ENCODE data around the gene CFDP1. TPM values are rescaled to one million over a fixed set of nuclear protein-coding genes. Genes with fewer than 3 reads are reported as not detected.

Gene CFDP1
- total and polyA plus RNA-seq, 2 donors (not counting 3 experiments of a cell fraction or from before 2014, with no cell fraction given): 17.8 to 53.8 TPM

- H3K4me1 ChIP-seq (ENCODE audit: control insufficient read depth, extremely low read depth, insufficient read depth, low read length): peaks cover 38% of the 10 kb centered on the region
- no peak overlapping the region for H3K4me2 ChIP-seq (ENCODE audit: insufficient read depth, low read length)
- H3K4me3 ChIP-seq (replicated peaks in 1 of 3; ENCODE audit: insufficient read depth in 1 of 3, low read depth in 1 of 3, low read length in 3 of 3): no peak overlapping the region
- H3K27me3 ChIP-seq (ENCODE audit: control insufficient read depth in 2 of 2, insufficient read depth in 2 of 2, low read length in 2 of 2): no peaks in the 10 kb centered on the region
- no TSS peak for BruUV-seq (replicated peaks)
- dilution Hi-C loops (cut with MboI; ENCODE audit: extremely low pct_ligation_motif_present, low sequenced_read_pairs): no loop called here
- H2AFZ ChIP-seq (ENCODE audit: low read depth, low read length): no peak overlapping the region
- POLR2A ChIA-PET: no interaction called here
- FAIRE-seq (no peak), DNase-seq (ENCODE audit: low read depth, low spot score) (no peak)
- H3K9ac ChIP-seq (replicated peaks; ENCODE audit: extremely low read depth, insufficient read depth, low read length): no peak overlapping the region
- H3K9me3 ChIP-seq (replicated peaks; ENCODE audit: control insufficient read depth, insufficient read depth, low read length): no peaks in the 10 kb centered on the region
- H3K27ac ChIP-seq (ENCODE audit: insufficient read depth, low read depth, low read length): no peak overlapping the region
- no peaks in the 10 kb centered on the region for H3K36me3 ChIP-seq (ENCODE audit: control insufficient read depth in 2 of 2, extremely low read depth in 1 of 2, insufficient read depth in 2 of 2, low read length in 2 of 2)
- CTCF ChIA-PET: no interaction called here
- H3K9me1 ChIP-seq (replicated peaks; ENCODE audit: control insufficient read depth, extremely low read depth, insufficient read depth, low read length): no peaks in the 10 kb centered on the region
- H3K79me2 ChIP-seq (ENCODE audit: control insufficient read depth, insufficient read depth, low read length): no peaks in the 10 kb centered on the region
- no peaks in the 10 kb centered on the region for H4K20me1 ChIP-seq (replicated peaks; ENCODE audit: control insufficient read depth, extremely low read depth, insufficient read depth, low read length)
- no peak for TF ChIP-seq EZH2 (IDR thresholded peaks at IDR 0.05; ENCODE audit: borderline replicate concordance, low read depth, low read length, severe bottlenecking)
- TF ChIP-seq POLR2AphosphoS5 (IDR thresholded peaks at IDR 0.05; ENCODE audit: insufficient read depth, low read depth, low read length): no peak
- no peak for TF ChIP-seq JUN (IDR thresholded peaks at IDR 0.05; ENCODE audit: borderline replicate concordance, insufficient read depth, insufficient read length, low read depth)
- TF ChIP-seq CTCF (IDR thresholded peaks at IDR 0.05; ENCODE audit: extremely low read depth in 1 of 2, insufficient read depth in 1 of 2, low read depth in 1 of 2, low read length in 2 of 2): no peak
- TF ChIP-seq FOS (IDR thresholded peaks at IDR 0.05; ENCODE audit: borderline replicate concordance, insufficient read depth, low read length): no peak
- TF ChIP-seq, protein P1, sequence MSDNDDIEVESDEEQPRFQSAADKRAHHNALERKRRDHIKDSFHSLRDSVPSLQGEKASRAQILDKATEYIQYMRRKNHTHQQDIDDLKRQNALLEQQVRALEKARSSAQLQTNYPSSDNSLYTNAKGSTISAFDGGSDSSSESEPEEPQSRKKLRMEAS (IDR thresholded peaks at IDR 0.05; ENCODE audit: insufficient read depth, insufficient read length): no peak
- TF ChIP-seq MYC (IDR thresholded peaks at IDR 0.05; ENCODE audit: low read depth, low read length): no peak
- TF ChIP-seq POLR2A (IDR thresholded peaks at IDR 0.05; ENCODE audit: low read depth, low read length): no peak
- TF ChIP-seq GATA2 (IDR thresholded peaks at IDR 0.05; ENCODE audit: insufficient read depth, insufficient read length, low read depth, low read length): no peak
- intact Hi-C loops (cut with micrococcal nuclease): no loop called here
Measured at GRCh38 chr16:75337430-75337829, 95.9 kb downstream of the CFDP1 start.
